CD14-positive monocyte (primary cell): ENCODE measurements around the gene PIK3C3. TPM values are rescaled to one million over a fixed set of nuclear protein-coding genes. Genes with fewer than 3 reads are reported as not detected.

ENCODE experiments used
- DNase-seq, 3 donors: peaks; one replicate each; pipeline ENCODE4 v3.0.0-alpha.2; 2011 to 2022
- H2AFZ ChIP-seq: 2 replicates; pipeline ENCODE4 v1.6.0; 2012; ENCODE audit warnings: mild to moderate bottlenecking, low read depth, low read length, inconsistent platforms; ENCODE audit not compliant: insufficient read depth, poor library complexity, severe bottlenecking
- H3K27ac ChIP-seq, 2 donors: 1 replicate in 1 of 2; 2 replicates in 1 of 2; pipeline ENCODE4 v1.5.1; 2012 to 2013; ENCODE audit warnings: low read length in 2 of 2, control low read depth in 1 of 2, inconsistent platforms in 1 of 2, low read depth in 1 of 2, mild to moderate bottlenecking in 1 of 2
- H3K27me3 ChIP-seq, 2 donors: one replicate each; pipeline versions ENCODE4 v1.6.0 to v1.6.1; 2011 to 2013; ENCODE audit warnings: low read length in 2 of 2; ENCODE audit not compliant: control insufficient read depth in 2 of 2, insufficient read depth in 2 of 2
- H3K36me3 ChIP-seq, 2 donors: replicated peaks in 1 of 2; 1 replicate in 1 of 2; 2 replicates in 1 of 2; pipeline versions ENCODE4 v1.5.1 to v1.6.1; 2012 to 2013; ENCODE audit warnings: low read length in 2 of 2, control low read depth in 1 of 2, inconsistent platforms in 1 of 2, mild to moderate bottlenecking in 1 of 2; ENCODE audit not compliant: insufficient read depth in 2 of 2, control insufficient read depth in 1 of 2
- H3K4me1 ChIP-seq, 2 donors: 1 replicate in 1 of 2; 2 replicates in 1 of 2; pipeline versions ENCODE4 v1.5.1 to v1.6.1; 2012 to 2013; ENCODE audit warnings: low read length in 2 of 2, control low read depth in 1 of 2, inconsistent platforms in 1 of 2, mild to moderate bottlenecking in 1 of 2, moderate library complexity in 1 of 2; ENCODE audit not compliant: insufficient read depth in 2 of 2, control insufficient read depth in 1 of 2
- H3K4me2 ChIP-seq: replicated peaks from 2 replicates; pipeline ENCODE3; 2012; ENCODE audit warnings: low read length, moderate library complexity, mild to moderate bottlenecking; ENCODE audit not compliant: poor library complexity, severe bottlenecking; ENCODE audit errors: extremely low read depth
- H3K4me3 ChIP-seq, 3 experiments: fragments of 200-600 bp in 1 of 3; sonication (generic) in 1 of 3; replicated peaks in 1 of 3; 1 replicate in 2 of 3; 2 replicates in 1 of 3; pipeline ENCODE4 v1.5.1; 2011 to 2013; ENCODE audit warnings: low read length in 3 of 3, mild to moderate bottlenecking in 3 of 3, control low read depth in 2 of 3, low read depth in 2 of 3, inconsistent platforms in 1 of 3, moderate library complexity in 1 of 3
- H3K79me2 ChIP-seq: 2 replicates; pipeline ENCODE4 v1.6.0; 2012; ENCODE audit warnings: mild to moderate bottlenecking, control low read depth, inconsistent platforms, low read length, moderate library complexity; ENCODE audit not compliant: insufficient read depth
- H3K9ac ChIP-seq: 2 replicates; pipeline ENCODE4 v1.6.0; 2017; ENCODE audit warnings: low read length, mild to moderate bottlenecking; ENCODE audit not compliant: insufficient read depth, poor library complexity, severe bottlenecking
- H3K9me3 ChIP-seq, 2 donors: replicated peaks in 1 of 2; 1 replicate in 1 of 2; 2 replicates in 1 of 2; pipeline versions ENCODE4 v1.5.1 to v1.6.1; 2012 to 2013; ENCODE audit warnings: low read length in 2 of 2, control low read depth in 1 of 2; ENCODE audit not compliant: control insufficient read depth in 1 of 2, insufficient read depth in 1 of 2
- H4K20me1 ChIP-seq: 2 replicates; pipeline ENCODE4 v1.6.0; 2012; ENCODE audit warnings: mild to moderate bottlenecking, low read length, control low read depth, moderate library complexity; ENCODE audit not compliant: insufficient read depth
- H3K27ac Mint-ChIP-seq, 7 donors: one replicate each; pipeline ENCODE4 v1.8.0; 2020; ENCODE audit warnings: mild to moderate bottlenecking in 7 of 7, mixed read lengths in 7 of 7, moderate library complexity in 6 of 7, inconsistent platforms in 2 of 7
- H3K27me3 Mint-ChIP-seq, 3 donors: one replicate each; pipeline ENCODE4 v1.8.0; 2021 to 2022; ENCODE audit warnings: low read depth in 3 of 3, mild to moderate bottlenecking in 3 of 3, mixed read lengths in 3 of 3, moderate library complexity in 3 of 3, inconsistent platforms in 1 of 3
- H3K36me3 Mint-ChIP-seq, 2 donors: one replicate each; pipeline ENCODE4 v1.8.0; 2020; ENCODE audit warnings: mixed read lengths in 2 of 2, inconsistent platforms in 1 of 2, mild to moderate bottlenecking in 1 of 2
- H3K4me1 Mint-ChIP-seq: one replicate; pipeline ENCODE4 v1.8.0; 2020; ENCODE audit warnings: mild to moderate bottlenecking, mixed read lengths
- H3K4me3 Mint-ChIP-seq, 2 donors: one replicate each; pipeline ENCODE4 v1.8.0; 2020; ENCODE audit warnings: mild to moderate bottlenecking in 2 of 2, mixed read lengths in 2 of 2, moderate library complexity in 1 of 2
- H3K9me3 Mint-ChIP-seq, 7 donors: one replicate each; pipeline ENCODE4 v1.8.0; 2020 to 2022; ENCODE audit warnings: mixed read lengths in 7 of 7, mild to moderate bottlenecking in 6 of 7, moderate library complexity in 6 of 7, inconsistent platforms in 2 of 7
- CTCF ChIP-seq: fragments of 200-600 bp; IDR thresholded peaks from one replicate; pipeline ENCODE4 v1.8.0; 2022; ENCODE audit warnings: antibody characterized with exemption, mild to moderate bottlenecking
- WGBS: methylation state at CpG from one replicate; pipeline ENCODE4 v1.1.5; 2013; ENCODE audit warnings: missing lambda C conversion rate; ENCODE audit not compliant: insufficient coverage; 5-methylcytosine and 5-hydroxymethylcytosine counted together
- intact Hi-C, 2 donors: fragments of 100-400 bp; cut with micrococcal nuclease; formaldehyde crosslinking; loops; one replicate each; pipeline versions ENCODE4 v1.15.0 to v1.15.1; 2023
- polyA plus RNA-seq, 3 donors: library from polyadenylated mRNA; depleted of rRNA in 1 of 3; unstranded in 2 of 3; stranded (reverse) in 1 of 3; fragments of 300-500 nt in 2 of 3; fragments of >200 nt in 1 of 3; fragmentation: Illumina TruSeq in 2 of 3; gene quantifications; 1 replicate in 2 of 3; 2 replicates in 1 of 3; pipeline ENCODE4 v1.2.3, GENCODE V29; 2012 to 2021

Gene PIK3C3
- polyA plus RNA-seq, 3 donors = 16.5 to 29.1 (median 25.9) TPM

- no peak overlapping the region for H3K4me3 ChIP-seq
- Mint-ChIP-seq H3K9me3 (no peaks in the 10 kb centered on the region), H3K4me1 (peaks cover 16% of the 10 kb centered on the region), H3K27me3 (no peaks in the 10 kb centered on the region), H3K36me3 (peaks cover 48 to 49% of the 10 kb centered on the region in 2 donors), H3K4me3 (no peak overlapping the region), H3K27ac (peak overlapping the region in 1 of 7 donors; percentile 1)
- intact Hi-C loops = no loop called here
- H3K4me1 ChIP-seq = peaks cover 7 to 17% of the 10 kb centered on the region in 2 donors
- no peak overlapping the region for H3K4me2 ChIP-seq
- no peaks in the 10 kb centered on the region for H3K27me3 ChIP-seq
- H4K20me1 ChIP-seq = no peaks in the 10 kb centered on the region
- WGBS = 0% methylated on average over 1 of the region's 2 CpGs
- peaks cover 55 to 71% of the 10 kb centered on the region in 2 donors for H3K36me3 ChIP-seq
- H3K27ac ChIP-seq = peak overlapping the region in 1 of 2 donors; percentile 17
- no peak overlapping the region for H2AFZ ChIP-seq
- H3K9me3 ChIP-seq = no peaks in the 10 kb centered on the region
- DNase-seq = no peak
- H3K79me2 ChIP-seq = no peaks in the 10 kb centered on the region
- TF ChIP-seq CTCF = no peak
- H3K9ac ChIP-seq = no peak overlapping the region
These were observed 37.0 kb downstream of the PIK3C3 start for GRCh38 chr18:41992066-41992465.

- Histone ChIP-seq H3K4me3 (no peak overlapping the region), H3K36me3 (peaks cover 61 to 77% of the 10 kb centered on the region in 2 donors), H3K9me3 (no peaks in the 10 kb centered on the region), H3K9ac (no peak overlapping the region), H2AFZ (no peak overlapping the region), H4K20me1 (no peaks in the 10 kb centered on the region), H3K4me1 (peaks cover 7 to 17% of the 10 kb centered on the region in 2 donors), H3K79me2 (no peaks in the 10 kb centered on the region), H3K27me3 (no peaks in the 10 kb centered on the region), H3K4me2 (no peak overlapping the region), H3K27ac (peak overlapping the region in 1 of 2 donors; percentile 17)
- Mint-ChIP-seq H3K36me3 (peaks cover 50% of the 10 kb centered on the region in 2 donors), H3K27ac (peak overlapping the region in 3 of 7 donors; percentile 7 to 39 (median 13)), H3K27me3 (no peaks in the 10 kb centered on the region), H3K4me1 (peaks cover 16% of the 10 kb centered on the region), H3K4me3 (no peak overlapping the region), H3K9me3 (no peaks in the 10 kb centered on the region)
- DNase-seq = no peak
- no peak for TF ChIP-seq CTCF
- no CpG with 5 or more reads among the region's 4 CpGs for WGBS
- intact Hi-C loops = no loop called here
These were observed 37.7 kb downstream of the PIK3C3 start for GRCh38 chr18:41992703-41993102.
